ENCODE measurements around the gene ENPP3. TPM values are rescaled to one million over a fixed set of nuclear protein-coding genes. Genes with fewer than 3 reads are reported as not detected.

The ENPP3 gene
- total RNA-seq, 1 experiment from 2014 or later = 0.45 TPM

DNA sequence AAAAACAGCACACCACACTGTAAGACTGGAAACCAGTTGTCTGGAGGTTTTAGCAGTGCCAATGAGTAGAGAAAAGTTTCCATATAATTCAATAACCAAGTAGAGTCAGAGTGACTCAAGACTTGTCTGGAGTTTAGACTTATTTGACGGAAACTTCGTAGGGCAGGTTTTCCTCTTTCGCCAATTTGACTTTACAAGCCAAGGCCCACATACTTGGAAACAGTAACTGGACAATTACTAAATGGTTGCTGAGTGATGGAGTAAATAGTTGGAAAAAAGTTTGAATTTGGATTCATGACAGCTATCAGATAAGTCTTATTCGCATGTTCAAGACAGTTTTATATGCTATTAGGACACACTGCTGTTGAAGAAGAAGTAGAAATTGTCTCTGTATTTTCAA is 121.8 kb downstream of the ENPP3 start:
- Histone ChIP-seq H3K4me3 (ENCODE audit: low read depth, low read length, poor library complexity, severe bottlenecking) (no peak overlapping the region), H3K27ac (ENCODE audit: low read depth, low read length, poor library complexity, severe bottlenecking) (no peak overlapping the region), H3K36me3 (ENCODE audit: insufficient read depth, low read length, poor library complexity, severe bottlenecking) (no peaks in the 10 kb centered on the region), H3K27me3 (replicated peaks; ENCODE audit: insufficient read depth, low read depth, low read length, poor library complexity) (no peaks in the 10 kb centered on the region), H3K4me1 (ENCODE audit: insufficient read depth, low read length, poor library complexity, severe bottlenecking) (peaks cover 44% of the 10 kb centered on the region), H3K9me3 (ENCODE audit: low read depth, low read length, poor library complexity, severe bottlenecking) (no peaks in the 10 kb centered on the region)
- ChIA-PET CTCF (no interaction called here), POLR2A (ENCODE audit: low non-redundant PET) (no interaction called here)
- no peak for DNase-seq (ENCODE audit: low spot score)
- BruUV-seq (replicated peaks) = no TSS peak
- no peak for TF ChIP-seq EZH2 (IDR thresholded peaks at IDR 0.05; ENCODE audit: borderline replicate concordance, low read depth, low read length, poor library complexity, severe bottlenecking)
- TF ChIP-seq, protein P1, sequence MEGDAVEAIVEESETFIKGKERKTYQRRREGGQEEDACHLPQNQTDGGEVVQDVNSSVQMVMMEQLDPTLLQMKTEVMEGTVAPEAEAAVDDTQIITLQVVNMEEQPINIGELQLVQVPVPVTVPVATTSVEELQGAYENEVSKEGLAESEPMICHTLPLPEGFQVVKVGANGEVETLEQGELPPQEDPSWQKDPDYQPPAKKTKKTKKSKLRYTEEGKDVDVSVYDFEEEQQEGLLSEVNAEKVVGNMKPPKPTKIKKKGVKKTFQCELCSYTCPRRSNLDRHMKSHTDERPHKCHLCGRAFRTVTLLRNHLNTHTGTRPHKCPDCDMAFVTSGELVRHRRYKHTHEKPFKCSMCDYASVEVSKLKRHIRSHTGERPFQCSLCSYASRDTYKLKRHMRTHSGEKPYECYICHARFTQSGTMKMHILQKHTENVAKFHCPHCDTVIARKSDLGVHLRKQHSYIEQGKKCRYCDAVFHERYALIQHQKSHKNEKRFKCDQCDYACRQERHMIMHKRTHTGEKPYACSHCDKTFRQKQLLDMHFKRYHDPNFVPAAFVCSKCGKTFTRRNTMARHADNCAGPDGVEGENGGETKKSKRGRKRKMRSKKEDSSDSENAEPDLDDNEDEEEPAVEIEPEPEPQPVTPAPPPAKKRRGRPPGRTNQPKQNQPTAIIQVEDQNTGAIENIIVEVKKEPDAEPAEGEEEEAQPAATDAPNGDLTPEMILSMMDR (conservative IDR thresholded peaks at IDR 0.05; ENCODE audit: low read depth, low read length) = no peak
- intact Hi-C loops (cut with micrococcal nuclease; ENCODE audit: unreplicated experiment) = no loop called here

DNA sequence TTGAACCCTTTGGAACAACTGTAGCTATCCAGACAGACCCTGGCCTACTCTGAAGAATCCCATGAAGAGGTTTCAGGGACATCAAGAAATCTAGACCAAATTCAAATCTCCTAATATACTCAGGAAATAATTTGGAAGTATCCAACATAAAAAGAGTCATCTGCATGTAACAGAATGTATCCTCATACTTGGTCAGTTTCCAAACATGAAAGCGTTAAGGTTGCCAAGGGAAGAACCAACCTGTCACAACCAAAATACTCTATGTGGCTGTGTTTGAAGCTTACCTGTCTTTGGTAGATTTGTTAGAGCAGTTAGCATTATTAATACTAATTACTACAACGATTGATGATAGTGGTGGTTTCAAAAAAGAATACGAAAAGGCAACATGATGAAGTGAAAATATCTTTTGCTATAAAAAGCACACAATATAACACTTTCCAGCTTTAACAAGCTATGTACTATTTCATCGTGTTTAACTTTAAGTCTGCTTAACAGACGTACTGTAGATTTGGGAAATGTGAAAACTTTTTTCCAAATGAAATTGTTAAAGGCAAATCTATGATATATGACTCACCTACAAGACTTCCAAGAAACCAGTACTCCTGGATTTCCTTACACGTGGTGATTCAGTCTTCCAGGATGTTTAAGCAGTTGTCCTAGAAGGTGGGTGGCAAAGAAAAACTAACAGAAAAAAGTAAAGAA is 124.1 kb downstream of the ENPP3 start:
- Histone ChIP-seq H3K36me3 (ENCODE audit: insufficient read depth, low read length, poor library complexity, severe bottlenecking) (no peaks in the 10 kb centered on the region), H3K4me3 (ENCODE audit: low read depth, low read length, poor library complexity, severe bottlenecking) (no peak overlapping the region), H3K27me3 (replicated peaks; ENCODE audit: insufficient read depth, low read depth, low read length, poor library complexity) (no peaks in the 10 kb centered on the region), H3K27ac (ENCODE audit: low read depth, low read length, poor library complexity, severe bottlenecking) (peak overlapping the region; percentile 84), H3K9me3 (ENCODE audit: low read depth, low read length, poor library complexity, severe bottlenecking) (no peaks in the 10 kb centered on the region), H3K4me1 (ENCODE audit: insufficient read depth, low read length, poor library complexity, severe bottlenecking) (peaks cover 65% of the 10 kb centered on the region)
- TSS peak; percentile 88 for BruUV-seq (replicated peaks)
- DNase-seq (ENCODE audit: low spot score) = peak; percentile 39
- ChIA-PET POLR2A (ENCODE audit: low non-redundant PET) (no interaction called here), CTCF (no interaction called here)
- intact Hi-C loops (cut with micrococcal nuclease; ENCODE audit: unreplicated experiment) = loop anchor here (5.0 kb wide), 1 partner anchor 379 kb away; no protein-coding TSS in a partner anchor
- no peak for TF ChIP-seq EZH2 (IDR thresholded peaks at IDR 0.05; ENCODE audit: borderline replicate concordance, low read depth, low read length, poor library complexity, severe bottlenecking)
- TF ChIP-seq, protein P1 (conservative IDR thresholded peaks at IDR 0.05; ENCODE audit: low read depth, low read length) = no peak

DNA sequence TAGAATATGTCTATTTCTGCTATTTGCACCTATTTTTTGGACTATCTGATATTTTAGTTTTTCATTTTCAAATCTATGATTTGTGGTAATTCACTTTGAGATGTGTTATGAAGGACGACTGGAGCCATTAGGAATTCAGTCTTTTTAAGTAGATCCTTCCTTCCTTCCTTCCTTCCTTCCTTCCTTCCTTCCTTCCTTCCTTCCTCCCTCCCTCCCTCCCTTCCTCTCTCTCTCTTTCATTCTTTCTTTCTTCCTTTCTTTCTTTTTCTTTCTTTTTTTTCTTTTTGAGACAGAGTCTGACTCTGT is 124.6 kb downstream of the ENPP3 start:
- ChIA-PET CTCF (no interaction called here), POLR2A (ENCODE audit: low non-redundant PET) (no interaction called here)
- Histone ChIP-seq H3K4me1 (ENCODE audit: insufficient read depth, low read length, poor library complexity, severe bottlenecking) (peaks cover 65% of the 10 kb centered on the region), H3K27me3 (replicated peaks; ENCODE audit: insufficient read depth, low read depth, low read length, poor library complexity) (no peaks in the 10 kb centered on the region), H3K27ac (ENCODE audit: low read depth, low read length, poor library complexity, severe bottlenecking) (peak overlapping the region; percentile 84), H3K4me3 (ENCODE audit: low read depth, low read length, poor library complexity, severe bottlenecking) (no peak overlapping the region), H3K36me3 (ENCODE audit: insufficient read depth, low read length, poor library complexity, severe bottlenecking) (no peaks in the 10 kb centered on the region), H3K9me3 (ENCODE audit: low read depth, low read length, poor library complexity, severe bottlenecking) (no peaks in the 10 kb centered on the region)
- intact Hi-C loops (cut with micrococcal nuclease; ENCODE audit: unreplicated experiment) = loop anchor here (2.0 to 5.0 kb wide), 2 partner anchors 379 to 639 kb away; no protein-coding TSS in a partner anchor
- TF ChIP-seq, protein P1 (conservative IDR thresholded peaks at IDR 0.05; ENCODE audit: low read depth, low read length) = no peak
- TF ChIP-seq EZH2 (IDR thresholded peaks at IDR 0.05; ENCODE audit: borderline replicate concordance, low read depth, low read length, poor library complexity, severe bottlenecking) = no peak
- peak; percentile 60 for DNase-seq (ENCODE audit: low spot score)
- BruUV-seq (replicated peaks) = no TSS peak

Measured in A673 (cell line).